Panc1 (cell line): Measurements from ENCODE around the gene NPDC1. TPM values are rescaled to one million over a fixed set of nuclear protein-coding genes. Genes with fewer than 3 reads are reported as not detected.

Experiments used
- ATAC-seq: fragments of 200-7000 bp; cut with Tn5 transposase; 2 replicates; pipeline ENCODE4 v1.9.1; 2020; ENCODE audit warnings: mild to moderate bottlenecking, moderate library complexity
- BruUV-seq: library from RNA; stranded (reverse); fragments of 400-500 nt; replicated peaks from 2 replicates; lab custom pipeline; 2021; lab: Mats Ljungman, UMichigan
- CTCF ChIA-PET: fragments of 300-600 bp; sonication (Branson Sonifier 250); formaldehyde crosslinking; loops from one replicate; lab custom pipeline; 2022; ENCODE audit warnings: antibody characterized with exemption; lab: Charles Lee
- POLR2A ChIA-PET: fragments of 300-600 bp; sonication (Branson Sonifier 250); formaldehyde crosslinking; loops from one replicate; lab custom pipeline; 2022; ENCODE audit warnings: antibody characterized with exemption; lab: Charles Lee
- DNase-seq: peaks from one replicate; pipeline ENCODE4 v3.0.0-alpha.2; 2010; ENCODE audit warnings: low read depth, low spot score
- H3K27ac ChIP-seq: 2 replicates; pipeline ENCODE4 v1.5.1; 2011; ENCODE audit warnings: mild to moderate bottlenecking, low read length, inconsistent platforms
- H3K27me3 ChIP-seq: fragments of 200-500 bp; sonication (Bioruptor generic); 2 replicates; pipeline ENCODE4 v1.6.0; 2014; ENCODE audit warnings: low read length, inconsistent platforms; ENCODE audit not compliant: control insufficient read depth, insufficient read depth
- H3K36me3 ChIP-seq: fragments of 200-500 bp; sonication (Bioruptor generic); 2 replicates; pipeline ENCODE4 v1.5.1; 2014; ENCODE audit warnings: inconsistent platforms, mild to moderate bottlenecking, low read length, moderate library complexity; ENCODE audit not compliant: control insufficient read depth, insufficient read depth
- H3K4me1 ChIP-seq: 2 replicates; pipeline ENCODE4 v1.5.1; 2011; ENCODE audit warnings: inconsistent platforms, mild to moderate bottlenecking, low read length, moderate library complexity; ENCODE audit not compliant: control insufficient read depth, insufficient read depth
- H3K4me3 ChIP-seq, 2 experiments: 2 replicates each; pipeline ENCODE4 v1.5.1; 2011 to 2012; ENCODE audit warnings: low read depth in 2 of 2, low read length in 2 of 2, mild to moderate bottlenecking in 2 of 2, inconsistent platforms in 1 of 2, moderate library complexity in 1 of 2
- H3K9me3 ChIP-seq: fragments of 200-500 bp; sonication (Bioruptor generic); 2 replicates; pipeline ENCODE4 v1.5.1; 2014; ENCODE audit warnings: low read depth, mild to moderate bottlenecking, inconsistent platforms, low read length, moderate library complexity; ENCODE audit not compliant: control insufficient read depth, insufficient read depth
- CTCF ChIP-seq: fragments of 450-650 bp; IDR thresholded peaks from 2 replicates; pipeline ENCODE4 v1.5.1; 2017; ENCODE audit warnings: mild to moderate bottlenecking
- POLR2AphosphoS5 ChIP-seq: IDR thresholded peaks from 2 replicates; pipeline ENCODE4 v1.6.1; 2012; ENCODE audit warnings: mild to moderate bottlenecking, low read depth, low read length, moderate library complexity
- REST ChIP-seq, 2 experiments: IDR thresholded peaks; 2 replicates each; pipeline ENCODE4 v1.6.1; 2011 to 2012; ENCODE audit warnings: low read depth in 2 of 2, control low read depth in 1 of 2, low read length in 1 of 2, mild to moderate bottlenecking in 1 of 2, moderate library complexity in 1 of 2; ENCODE audit not compliant: insufficient read depth in 1 of 2
- SIN3A ChIP-seq: IDR thresholded peaks from 2 replicates; pipeline ENCODE4 v1.6.1; 2012; ENCODE audit warnings: low read depth, mild to moderate bottlenecking, low read length, moderate library complexity, borderline replicate concordance; ENCODE audit not compliant: insufficient read depth
- TCF7L2 ChIP-seq: IDR thresholded peaks from 2 replicates; pipeline ENCODE4 v1.6.1; 2011; ENCODE audit warnings: mild to moderate bottlenecking, low read depth, low read length, inconsistent platforms
- in situ Hi-C: cut with HindIII; loops from 2 replicates; pipeline ENCODE4 v1.10.0; 2016; ENCODE audit warnings: low sequenced_read_pairs, low pct_unique_long_range_greater_than_20kb
- intact Hi-C: fragments of 100-400 bp; cut with micrococcal nuclease; formaldehyde crosslinking; loops from one replicate; pipeline ENCODE4 v1.10.0; 2022; ENCODE audit not compliant: unreplicated experiment
- total RNA-seq: library from RNA; stranded (reverse); gene quantifications from one replicate; pipeline ENCODE4 v1.2.1, GENCODE V29; 2021; ENCODE audit not compliant: unreplicated experiment

NPDC1 gene
- total RNA-seq, 1 experiment from 2014 or later: 43.5 TPM

GRCh38 chr9:137050570-137050969 lies 4.6 kb upstream of the NPDC1 start:
- ATAC-seq: no peak
- peaks cover 2% of the 10 kb centered on the region; the same call in 1 of the 2 replicates for H3K4me1 ChIP-seq
- intact Hi-C loops (no loop called here), in situ Hi-C loops (no loop called here)
- H3K27me3 ChIP-seq: no peaks in the 10 kb centered on the region
- no peak for DNase-seq
- CTCF ChIA-PET: no interaction called here
- no peaks in the 10 kb centered on the region for H3K9me3 ChIP-seq
- no peak overlapping the region for H3K27ac ChIP-seq
- no peak overlapping the region for H3K4me3 ChIP-seq
- POLR2A ChIA-PET: no interaction called here
- H3K36me3 ChIP-seq: no peaks in the 10 kb centered on the region
- no peak for TF ChIP-seq CTCF
- no peak for TF ChIP-seq REST (IDR thresholded peaks at IDR 0.05; ENCODE audit: insufficient read depth in 1 of 2, low read depth in 2 of 2, low read length in 1 of 2)
- no peak for TF ChIP-seq POLR2AphosphoS5
- BruUV-seq: no TSS peak

- Histone ChIP-seq H3K27ac (no peak overlapping the region), H3K9me3 (no peaks in the 10 kb centered on the region), H3K4me1 (peaks cover 4% of the 10 kb centered on the region; the same call in 1 of the 2 replicates), H3K4me3 (no peak overlapping the region), H3K27me3 (no peaks in the 10 kb centered on the region), H3K36me3 (no peaks in the 10 kb centered on the region)
- ATAC-seq (peak; percentile 52; the same call in 1 of the 2 replicates), DNase-seq (no peak)
- in situ Hi-C loops (no loop called here), intact Hi-C loops (no loop called here)
- POLR2A ChIA-PET: no interaction called here
- BruUV-seq: no TSS peak
- CTCF ChIA-PET: interaction anchor here (0.7 to 2.0 kb wide), 3 partner anchors 14 to 65 kb away, joined by 3 to 13 read pairs (median 4); partner anchors contain the start of gene DPP7
- no peak for TF ChIP-seq SIN3A
- no peak for TF ChIP-seq REST (IDR thresholded peaks at IDR 0.05; ENCODE audit: insufficient read depth in 1 of 2, low read depth in 2 of 2, low read length in 1 of 2)
- no peak; the same call in 1 of the 2 replicates for TF ChIP-seq CTCF
- no peak for TF ChIP-seq TCF7L2
- TF ChIP-seq POLR2AphosphoS5: no peak
Measured at GRCh38 chr9:137049544-137050449, 3.8 kb upstream of the NPDC1 start.
